Retina (tissue), 1 donor: ENCODE results near the gene MRPS24.
"Not testable (repeated sequence)": the region's sequence is repeated elsewhere in the genome, so short reads cannot be mapped to it uniquely, and the experiment has no call there.

ENCODE experiments used
- DNase-seq: peaks from one replicate; pipeline ENCODE4 v3.0.0-alpha.2; 2016

The MRPS24 gene

GRCh38 chr7:43830917-43831316 is 38.4 kb downstream of the MRPS24 start:
- DNase-seq: not testable (repeated sequence)

GRCh38 chr7:43825391-43825808 is 43.9 kb downstream of the MRPS24 start:
- DNase-seq: no peak

DNA sequence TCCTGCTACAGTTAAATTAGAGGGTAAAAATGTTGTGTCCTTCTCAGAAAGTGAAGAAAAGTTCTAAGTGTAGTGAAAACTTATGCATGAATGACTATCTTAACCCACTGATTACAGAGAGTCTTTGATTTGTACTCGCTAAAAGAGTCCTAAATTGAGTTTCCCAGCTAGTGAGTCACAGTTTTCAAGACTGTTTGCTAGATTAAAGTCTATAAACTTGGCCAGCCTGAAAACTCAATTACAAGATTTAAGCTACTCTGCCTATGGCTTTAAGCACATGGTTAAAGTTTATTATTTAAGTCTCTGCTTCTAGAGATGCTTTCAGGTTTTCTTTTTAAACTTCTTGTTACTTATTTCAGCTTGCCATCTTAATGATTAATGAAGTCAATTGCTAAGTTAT is 44.4 kb downstream of the MRPS24 start:
- DNase-seq: no peak

DNA sequence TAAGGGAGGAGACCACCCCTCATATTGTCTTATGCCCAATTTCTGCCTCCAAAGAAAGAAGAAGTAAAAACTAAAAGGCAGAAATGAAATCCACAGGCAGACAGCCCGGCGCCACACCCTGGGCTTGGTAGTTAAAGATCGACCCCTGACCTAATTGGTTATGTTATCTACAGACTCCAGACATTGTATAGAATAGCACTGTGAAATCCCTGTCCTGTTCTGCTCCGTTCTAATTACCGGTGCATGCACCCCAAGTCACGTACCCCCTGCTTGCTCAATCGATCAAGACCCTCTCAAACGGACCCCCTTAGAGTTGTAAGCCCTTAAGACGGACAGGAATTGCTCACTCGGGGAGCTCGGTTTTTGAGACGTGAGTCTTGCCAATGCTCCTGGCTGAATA is 44.8 kb downstream of the MRPS24 start:
- not testable (repeated sequence) for DNase-seq

DNA sequence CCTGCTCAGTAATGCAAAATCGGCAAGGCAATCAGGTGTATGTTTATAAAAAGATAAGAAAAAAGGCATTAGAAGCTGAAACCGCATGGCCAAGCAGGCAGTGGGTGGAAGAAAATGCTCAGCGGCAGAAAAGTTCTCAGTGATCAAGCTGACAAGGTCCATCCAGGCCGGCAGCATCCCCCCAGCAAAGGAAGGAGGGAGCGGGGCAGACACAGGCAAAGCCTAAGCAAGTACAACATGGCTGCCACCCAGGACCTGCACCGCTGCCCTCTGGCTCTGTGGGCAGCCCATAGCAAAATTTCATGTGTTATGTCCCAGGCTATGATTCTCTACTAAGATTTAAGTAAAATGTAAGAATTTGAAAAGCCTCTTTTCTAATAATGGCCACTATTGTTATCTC is 45.4 kb downstream of the MRPS24 start:
- no peak for DNase-seq

GRCh38 chr7:43823425-43823824 is 45.9 kb downstream of the MRPS24 start:
- DNase-seq: not testable (repeated sequence)
